HG02973 (cell line): ENCODE results near the gene NAP1L5.

Source experiments
- ATAC-seq: cut with Tn5 transposase; IDR thresholded peaks from one replicate; pipeline ENCODE4 v1.9.1; 2021; ENCODE audit warnings: moderate library complexity; ENCODE audit not compliant: unreplicated experiment

Gene NAP1L5

GRCh38 chr4:88661739-88662138 lies 35.9 kb downstream of the NAP1L5 start:
- no peak for ATAC-seq

- no peak for ATAC-seq
These were observed 37.0 kb downstream of the NAP1L5 start for GRCh38 chr4:88660446-88661294.

- no peak for ATAC-seq
These were observed 37.8 kb downstream of the NAP1L5 start for GRCh38 chr4:88659890-88660208.

GRCh38 chr4:88659055-88659889 lies 38.4 kb downstream of the NAP1L5 start:
- ATAC-seq = peak; percentile 87

GRCh38 chr4:88655226-88655625 lies 42.4 kb downstream of the NAP1L5 start:
- no peak for ATAC-seq

- ATAC-seq = no peak
These were observed 44.2 kb downstream of the NAP1L5 start for GRCh38 chr4:88653371-88653946.

- ATAC-seq = no peak
These were observed 47.9 kb downstream of the NAP1L5 start for GRCh38 chr4:88649716-88650115.

- no peak for ATAC-seq
These were observed 50.9 kb downstream of the NAP1L5 start for GRCh38 chr4:88646528-88647280.

- ATAC-seq = no peak
These were observed 51.6 kb downstream of the NAP1L5 start for GRCh38 chr4:88645994-88646393.
